SW480 (cell line): ENCODE data around the gene TRIO.
A peak's percentile ranks its signal among the peaks of the same experiment; 100 is the strongest.

Experiments
- DNase-seq: peaks from one replicate; pipeline ENCODE4 v3.0.0-alpha.2; 2016; ENCODE audit warnings: low spot score

Gene TRIO

GRCh38 chr5:14357441-14357840 is 214.3 kb downstream of the TRIO start:
- no peak for DNase-seq

GRCh38 chr5:14357851-14358250 is 214.7 kb downstream of the TRIO start:
- DNase-seq, result no peak

- DNase-seq, result no peak
Measured at GRCh38 chr5:14358536-14358935, 215.4 kb downstream of the TRIO start.

GRCh38 chr5:14359069-14360043 is 216.2 kb downstream of the TRIO start:
- DNase-seq, result no peak

GRCh38 chr5:14362491-14362890 is 219.3 kb downstream of the TRIO start:
- DNase-seq, result no peak

- DNase-seq, result peak; percentile 14
Measured at GRCh38 chr5:14364096-14364495, 221.0 kb downstream of the TRIO start.

- DNase-seq, result no peak
Measured at GRCh38 chr5:14364576-14365472, 221.7 kb downstream of the TRIO start.

GRCh38 chr5:14365831-14366430 is 222.8 kb downstream of the TRIO start:
- peak; percentile 76 for DNase-seq

GRCh38 chr5:14366763-14367162 is 223.6 kb downstream of the TRIO start:
- no peak for DNase-seq

GRCh38 chr5:14367364-14367763 is 224.2 kb downstream of the TRIO start:
- no peak for DNase-seq

- DNase-seq, result no peak
Measured at GRCh38 chr5:14369780-14370179, 226.6 kb downstream of the TRIO start.

GRCh38 chr5:14370386-14370785 is 227.2 kb downstream of the TRIO start:
- DNase-seq, result no peak

- DNase-seq, result no peak
Measured at GRCh38 chr5:14373685-14374084, 230.5 kb downstream of the TRIO start.

- no peak for DNase-seq
Measured at GRCh38 chr5:14374100-14374499, 231.0 kb downstream of the TRIO start.

GRCh38 chr5:14376789-14377188 is 233.6 kb downstream of the TRIO start:
- no peak for DNase-seq

- no peak for DNase-seq
Measured at GRCh38 chr5:14379739-14380497, 236.8 kb downstream of the TRIO start.

GRCh38 chr5:14380712-14381111 is 237.6 kb downstream of the TRIO start:
- no peak for DNase-seq

- no peak for DNase-seq
Measured at GRCh38 chr5:14382640-14383039, 239.5 kb downstream of the TRIO start.

GRCh38 chr5:14383923-14384322 is 240.8 kb downstream of the TRIO start:
- DNase-seq, result no peak

GRCh38 chr5:14385019-14385418 is 241.9 kb downstream of the TRIO start:
- DNase-seq, result no peak

GRCh38 chr5:14386884-14387624 is 243.9 kb downstream of the TRIO start:
- no peak for DNase-seq
